OCI-LY1 (cell line): ENCODE measurements around the gene APOA4.

Source experiments
- H2AFZ ChIP-seq: fragments of 200-600 bp; sonication (generic), shearing (Covaris generic); 2 replicates; pipeline ENCODE4 v1.6.0; 2014; ENCODE audit warnings: antibody characterized with exemption, mild to moderate bottlenecking, low read length
- H3F3A ChIP-seq: fragments of 200-600 bp; sonication (generic), shearing (Covaris generic); 2 replicates; pipeline ENCODE4 v1.6.0; 2014; ENCODE audit warnings: mild to moderate bottlenecking, antibody characterized with exemption, low read length, moderate library complexity; ENCODE audit not compliant: insufficient read depth
- H3K27ac ChIP-seq: fragments of 200-600 bp; sonication (generic); 2 replicates; pipeline ENCODE4 v1.5.1; 2014; ENCODE audit warnings: low read length, mixed run types, mild to moderate bottlenecking, low read depth; ENCODE audit not compliant: poor library complexity, severe bottlenecking
- H3K27me3 ChIP-seq: fragments of 200-600 bp; sonication (generic); 2 replicates; pipeline ENCODE4 v1.6.0; 2014; ENCODE audit warnings: antibody characterized with exemption, mild to moderate bottlenecking, low read length, moderate library complexity; ENCODE audit not compliant: insufficient read depth
- H3K36me3 ChIP-seq: fragments of 200-600 bp; sonication (generic); 2 replicates; pipeline ENCODE4 v1.6.1; 2014; ENCODE audit warnings: mild to moderate bottlenecking, antibody characterized with exemption, low read length, moderate library complexity, mixed read lengths; ENCODE audit not compliant: insufficient read depth
- H3K4me1 ChIP-seq: fragments of 200-600 bp; sonication (generic); 2 replicates; pipeline ENCODE4 v1.5.1; 2014; ENCODE audit warnings: mild to moderate bottlenecking, low read length, moderate library complexity; ENCODE audit not compliant: insufficient read depth, severe bottlenecking
- H3K4me2 ChIP-seq: fragments of 200-600 bp; sonication (generic), shearing (Covaris generic); 2 replicates; pipeline ENCODE4 v1.6.1; 2014; ENCODE audit warnings: low read length
- H3K4me3 ChIP-seq: fragments of 200-600 bp; sonication (generic); 2 replicates; pipeline ENCODE4 v1.5.1; 2014; ENCODE audit warnings: low read length, low read depth, mild to moderate bottlenecking, mixed read lengths; ENCODE audit not compliant: poor library complexity, severe bottlenecking
- H3K79me2 ChIP-seq: fragments of 200-600 bp; shearing (Covaris generic); 2 replicates; pipeline ENCODE4 v1.6.1; 2016; ENCODE audit warnings: mixed run types, low read length, mixed read lengths; ENCODE audit not compliant: insufficient read depth
- H3K9ac ChIP-seq: fragments of 200-600 bp; sonication (generic), shearing (Covaris generic); 2 replicates; pipeline ENCODE4 v1.6.1; 2014; ENCODE audit warnings: mild to moderate bottlenecking, low read length, mixed read lengths
- H3K9me2 ChIP-seq: fragments of 200-600 bp; sonication (generic), shearing (Covaris generic); 2 replicates; pipeline ENCODE4 v1.6.1; 2014; ENCODE audit warnings: low read depth, mild to moderate bottlenecking, low read length, mixed read lengths
- H3K9me3 ChIP-seq: fragments of 200-600 bp; shearing (Covaris generic); 2 replicates; pipeline ENCODE4 v1.6.1; 2014; ENCODE audit warnings: low read length, mixed read lengths
- H4K20me1 ChIP-seq: fragments of 200-600 bp; sonication (generic), shearing (Covaris generic); 2 replicates; pipeline ENCODE4 v1.6.0; 2016; ENCODE audit warnings: mild to moderate bottlenecking, low read length; ENCODE audit not compliant: insufficient read depth
- EZH2 ChIP-seq: fragments of 200-600 bp; sonication (generic), shearing (Covaris generic); IDR thresholded peaks from 2 replicates; pipeline ENCODE4 v1.8.0; 2017; ENCODE audit warnings: borderline replicate concordance, mixed run types, mild to moderate bottlenecking, antibody characterized with exemption, low read length, moderate library complexity, mixed read lengths
- TF ChIP-seq, protein P1 (sequence below): fragments of 200-600 bp; sonication (generic), shearing (Covaris generic); IDR thresholded peaks from 2 replicates; pipeline ENCODE4 v1.5.1; 2017; ENCODE audit warnings: mild to moderate bottlenecking, antibody characterized with exemption, low read length, moderate library complexity, mixed read lengths

APOA4 gene

DNA sequence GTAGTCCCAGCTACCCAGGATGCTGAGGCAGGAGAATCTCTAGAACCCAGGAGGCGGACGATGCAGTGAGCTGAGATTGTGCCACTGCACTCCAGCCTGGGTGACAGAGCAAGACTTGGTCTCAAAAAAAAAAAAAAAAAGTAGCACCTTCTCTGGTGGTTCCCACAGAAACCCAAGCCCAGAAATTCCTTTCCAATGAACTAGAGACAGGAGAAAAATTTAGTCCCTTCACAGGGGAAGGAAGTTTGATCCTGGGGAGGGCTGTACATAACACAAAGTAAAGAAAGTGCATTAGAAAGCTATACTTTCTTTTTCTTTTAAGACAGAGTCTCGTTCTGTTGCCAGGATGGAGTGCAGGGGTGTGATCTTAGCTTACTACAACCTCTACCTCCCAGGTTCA, 39.8 kb upstream of the APOA4 start:
- Histone ChIP-seq H3K79me2 (no peaks in the 10 kb centered on the region), H3K4me1 (no peaks in the 10 kb centered on the region), H3F3A (no peaks in the 10 kb centered on the region), H3K9me2 (no peaks in the 10 kb centered on the region), H3K27me3 (no peaks in the 10 kb centered on the region), H3K9me3 (no peaks in the 10 kb centered on the region), H2AFZ (no peak overlapping the region), H4K20me1 (no peaks in the 10 kb centered on the region), H3K27ac (no peak overlapping the region), H3K4me3 (no peak overlapping the region), H3K4me2 (no peak overlapping the region), H3K9ac (no peak overlapping the region), H3K36me3 (peaks cover 87% of the 10 kb centered on the region)
- TF ChIP-seq, protein P1, sequence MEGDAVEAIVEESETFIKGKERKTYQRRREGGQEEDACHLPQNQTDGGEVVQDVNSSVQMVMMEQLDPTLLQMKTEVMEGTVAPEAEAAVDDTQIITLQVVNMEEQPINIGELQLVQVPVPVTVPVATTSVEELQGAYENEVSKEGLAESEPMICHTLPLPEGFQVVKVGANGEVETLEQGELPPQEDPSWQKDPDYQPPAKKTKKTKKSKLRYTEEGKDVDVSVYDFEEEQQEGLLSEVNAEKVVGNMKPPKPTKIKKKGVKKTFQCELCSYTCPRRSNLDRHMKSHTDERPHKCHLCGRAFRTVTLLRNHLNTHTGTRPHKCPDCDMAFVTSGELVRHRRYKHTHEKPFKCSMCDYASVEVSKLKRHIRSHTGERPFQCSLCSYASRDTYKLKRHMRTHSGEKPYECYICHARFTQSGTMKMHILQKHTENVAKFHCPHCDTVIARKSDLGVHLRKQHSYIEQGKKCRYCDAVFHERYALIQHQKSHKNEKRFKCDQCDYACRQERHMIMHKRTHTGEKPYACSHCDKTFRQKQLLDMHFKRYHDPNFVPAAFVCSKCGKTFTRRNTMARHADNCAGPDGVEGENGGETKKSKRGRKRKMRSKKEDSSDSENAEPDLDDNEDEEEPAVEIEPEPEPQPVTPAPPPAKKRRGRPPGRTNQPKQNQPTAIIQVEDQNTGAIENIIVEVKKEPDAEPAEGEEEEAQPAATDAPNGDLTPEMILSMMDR: no peak
- no peak for TF ChIP-seq EZH2

GRCh38 chr11:116862185-116862584, 39.1 kb upstream of the APOA4 start:
- Histone ChIP-seq H3K9me2 (no peaks in the 10 kb centered on the region), H3K9me3 (no peaks in the 10 kb centered on the region), H3K4me1 (no peaks in the 10 kb centered on the region), H3K4me3 (no peak overlapping the region), H3K9ac (no peak overlapping the region), H3F3A (no peaks in the 10 kb centered on the region), H3K27me3 (no peaks in the 10 kb centered on the region), H3K27ac (no peak overlapping the region), H4K20me1 (no peaks in the 10 kb centered on the region), H3K4me2 (no peak overlapping the region), H2AFZ (no peak overlapping the region), H3K79me2 (no peaks in the 10 kb centered on the region), H3K36me3 (peaks cover 87% of the 10 kb centered on the region)
- TF ChIP-seq, protein P1: no peak
- TF ChIP-seq EZH2: no peak

DNA sequence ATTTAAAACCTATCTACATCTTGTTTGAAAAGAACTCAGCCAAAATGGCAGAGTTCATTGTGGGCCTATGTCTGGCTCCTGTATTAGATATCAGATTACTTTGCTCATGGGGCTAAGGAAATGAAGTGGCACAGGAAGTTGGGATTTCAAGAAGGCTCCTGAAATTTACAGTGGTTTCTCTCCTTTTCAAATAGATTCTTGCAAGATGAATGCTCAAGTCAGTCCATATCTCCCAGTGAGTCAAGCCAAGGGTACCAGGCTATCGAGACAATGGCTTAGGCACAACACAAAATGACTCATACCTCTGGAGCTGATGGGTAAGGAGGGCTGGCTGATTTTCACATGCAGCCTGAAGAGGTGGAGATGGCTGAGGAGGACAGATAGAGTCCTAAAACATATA, 38.4 kb upstream of the APOA4 start:
- no peak overlapping the region for H3K9ac ChIP-seq
- H3K4me2 ChIP-seq: no peak overlapping the region
- peaks cover 87% of the 10 kb centered on the region for H3K36me3 ChIP-seq
- H3K27me3 ChIP-seq: no peaks in the 10 kb centered on the region
- no peaks in the 10 kb centered on the region for H3K79me2 ChIP-seq
- H3K27ac ChIP-seq: no peak overlapping the region
- TF ChIP-seq, protein P1: no peak
- TF ChIP-seq EZH2: no peak
- no peaks in the 10 kb centered on the region for H4K20me1 ChIP-seq
- H3K4me3 ChIP-seq: no peak overlapping the region
- H2AFZ ChIP-seq: no peak overlapping the region
- no peaks in the 10 kb centered on the region for H3K9me2 ChIP-seq
- H3K9me3 ChIP-seq: no peaks in the 10 kb centered on the region
- no peaks in the 10 kb centered on the region for H3K4me1 ChIP-seq
- H3F3A ChIP-seq: no peaks in the 10 kb centered on the region
